Fibroblast of gingiva (primary cell): ENCODE results near the gene FAAP100.

Experiments used
- DNase-seq: peaks from one replicate; pipeline ENCODE4 v3.0.0-alpha.2; 2011; ENCODE audit warnings: low read depth

Gene FAAP100

GRCh38 chr17:81524039-81524864, 27.9 kb downstream of the FAAP100 start:
- DNase-seq: no peak

- peak; percentile 88 for DNase-seq
Measured at GRCh38 chr17:81523402-81524038, 28.6 kb downstream of the FAAP100 start.

- DNase-seq: no peak
Measured at GRCh38 chr17:81522491-81523401, 29.4 kb downstream of the FAAP100 start.

- no peak for DNase-seq
Measured at GRCh38 chr17:81520021-81520901, 31.9 kb downstream of the FAAP100 start.

GRCh38 chr17:81519284-81520020, 32.7 kb downstream of the FAAP100 start:
- no peak for DNase-seq

- no peak for DNase-seq
Measured at GRCh38 chr17:81518785-81519283, 33.3 kb downstream of the FAAP100 start.

GRCh38 chr17:81518113-81518784, 33.9 kb downstream of the FAAP100 start:
- no peak for DNase-seq

- DNase-seq: no peak
Measured at GRCh38 chr17:81517339-81518112, 34.6 kb downstream of the FAAP100 start.

- DNase-seq: no peak
Measured at GRCh38 chr17:81517009-81517338, 35.2 kb downstream of the FAAP100 start.

- DNase-seq: no peak
Measured at GRCh38 chr17:81516439-81516838, 35.7 kb downstream of the FAAP100 start.

GRCh38 chr17:81515530-81516041, 36.6 kb downstream of the FAAP100 start:
- DNase-seq: no peak

- DNase-seq: peak; percentile 79
Measured at GRCh38 chr17:81514739-81515529, 37.2 kb downstream of the FAAP100 start.

GRCh38 chr17:81514489-81514738, 37.7 kb downstream of the FAAP100 start:
- DNase-seq: no peak

GRCh38 chr17:81513753-81514488, 38.2 kb downstream of the FAAP100 start:
- DNase-seq: peak; percentile 67

GRCh38 chr17:81513372-81513752, 38.8 kb downstream of the FAAP100 start:
- DNase-seq: peak; percentile 54

- DNase-seq: peak; percentile 94
Measured at GRCh38 chr17:81512562-81513371, 39.4 kb downstream of the FAAP100 start, which contains the start of gene ACTG1. Gene ACTG1, minus strand, starts transcription at chr17:81512799. Its CDS starts 445 bp downstream, at chr17:81512354.
